ENCODE measurements around the gene EEF2K. TPM values are rescaled to one million over a fixed set of nuclear protein-coding genes. Genes with fewer than 3 reads are reported as not detected.

EEF2K gene
- total and polyA plus RNA-seq, 2 of the 13 experiments (the other 11 are each of a cell fraction or from before 2014, with no cell fraction given): 22.0 to 23.8 TPM

- TF ChIP-seq, protein P1, sequence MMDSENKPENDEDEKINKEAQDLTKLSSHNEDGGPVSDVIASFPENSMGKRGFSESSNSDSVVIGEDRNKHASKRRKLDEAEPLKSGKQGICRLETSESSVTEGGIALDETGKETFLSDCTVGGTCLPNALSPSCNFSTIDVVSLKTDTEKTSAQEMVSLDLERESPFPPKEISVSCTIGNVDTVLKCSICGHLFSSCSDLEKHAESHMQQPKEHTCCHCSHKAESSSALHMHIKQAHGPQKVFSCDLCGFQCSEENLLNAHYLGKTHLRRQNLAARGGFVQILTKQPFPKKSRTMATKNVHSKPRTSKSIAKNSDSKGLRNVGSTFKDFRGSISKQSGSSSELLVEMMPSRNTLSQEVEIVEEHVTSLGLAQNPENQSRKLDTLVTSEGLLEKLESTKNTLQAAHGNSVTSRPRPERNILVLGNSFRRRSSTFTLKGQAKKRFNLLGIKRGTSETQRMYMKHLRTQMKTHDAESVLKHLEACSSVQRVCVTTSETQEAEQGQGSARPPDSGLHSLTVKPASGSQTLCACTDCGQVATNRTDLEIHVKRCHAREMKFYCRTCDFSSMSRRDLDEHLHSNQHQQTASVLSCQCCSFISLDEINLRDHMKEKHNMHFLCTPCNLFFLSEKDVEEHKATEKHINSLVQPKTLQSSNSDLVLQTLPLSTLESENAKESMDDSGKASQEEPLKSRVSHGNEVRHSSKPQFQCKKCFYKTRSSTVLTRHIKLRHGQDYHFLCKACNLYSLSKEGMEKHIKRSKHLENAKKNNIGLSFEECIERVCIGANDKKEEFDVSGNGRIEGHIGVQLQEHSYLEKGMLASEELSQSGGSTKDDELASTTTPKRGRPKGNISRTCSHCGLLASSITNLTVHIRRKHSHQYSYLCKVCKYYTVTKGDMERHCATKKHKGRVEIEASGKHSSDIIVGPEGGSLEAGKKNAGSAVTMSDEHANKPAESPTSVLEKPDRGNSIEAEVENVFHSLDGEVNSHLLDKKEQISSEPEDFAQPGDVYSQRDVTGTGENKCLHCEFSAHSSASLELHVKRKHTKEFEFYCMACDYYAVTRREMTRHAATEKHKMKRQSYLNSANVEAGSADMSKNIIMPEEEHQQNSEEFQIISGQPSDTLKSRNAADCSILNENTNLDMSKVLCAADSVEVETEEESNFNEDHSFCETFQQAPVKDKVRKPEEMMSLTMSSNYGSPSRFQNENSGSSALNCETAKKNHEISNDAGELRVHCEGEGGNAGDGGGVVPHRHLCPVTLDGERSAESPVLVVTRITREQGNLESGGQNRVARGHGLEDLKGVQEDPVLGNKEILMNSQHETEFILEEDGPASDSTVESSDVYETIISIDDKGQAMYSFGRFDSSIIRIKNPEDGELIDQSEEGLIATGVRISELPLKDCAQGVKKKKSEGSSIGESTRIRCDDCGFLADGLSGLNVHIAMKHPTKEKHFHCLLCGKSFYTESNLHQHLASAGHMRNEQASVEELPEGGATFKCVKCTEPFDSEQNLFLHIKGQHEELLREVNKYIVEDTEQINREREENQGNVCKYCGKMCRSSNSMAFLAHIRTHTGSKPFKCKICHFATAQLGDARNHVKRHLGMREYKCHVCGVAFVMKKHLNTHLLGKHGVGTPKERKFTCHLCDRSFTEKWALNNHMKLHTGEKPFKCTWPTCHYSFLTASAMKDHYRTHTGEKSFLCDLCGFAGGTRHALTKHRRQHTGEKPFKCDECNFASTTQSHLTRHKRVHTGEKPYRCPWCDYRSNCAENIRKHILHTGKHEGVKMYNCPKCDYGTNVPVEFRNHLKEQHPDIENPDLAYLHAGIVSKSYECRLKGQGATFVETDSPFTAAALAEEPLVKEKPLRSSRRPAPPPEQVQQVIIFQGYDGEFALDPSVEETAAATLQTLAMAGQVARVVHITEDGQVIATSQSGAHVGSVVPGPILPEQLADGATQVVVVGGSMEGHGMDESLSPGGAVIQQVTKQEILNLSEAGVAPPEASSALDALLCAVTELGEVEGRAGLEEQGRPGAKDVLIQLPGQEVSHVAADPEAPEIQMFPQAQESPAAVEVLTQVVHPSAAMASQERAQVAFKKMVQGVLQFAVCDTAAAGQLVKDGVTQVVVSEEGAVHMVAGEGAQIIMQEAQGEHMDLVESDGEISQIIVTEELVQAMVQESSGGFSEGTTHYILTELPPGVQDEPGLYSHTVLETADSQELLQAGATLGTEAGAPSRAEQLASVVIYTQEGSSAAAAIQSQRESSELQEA (CRISPR knock-in tag; IDR thresholded peaks at IDR 0.05; ENCODE audit: not compliant biosample characterization): peak; percentile 83
- TF ChIP-seq THAP9 (CRISPR knock-in tag; IDR thresholded peaks at IDR 0.05; ENCODE audit: borderline replicate concordance): no peak
- peak; percentile 62 for TF ChIP-seq RCOR2 (CRISPR knock-in tag; IDR thresholded peaks at IDR 0.05)
- no peak for TF ChIP-seq ZNF7 (CRISPR knock-in tag; IDR thresholded peaks at IDR 0.05)
- no peak for TF ChIP-seq ZNF496 (CRISPR knock-in tag; IDR thresholded peaks at IDR 0.05; ENCODE audit: insufficient replicate concordance)
- TF ChIP-seq DRAP1 (CRISPR knock-in tag; IDR thresholded peaks at IDR 0.05): peak; percentile 91
- peak; percentile 56; the same call in 1 of the 2 replicates for TF ChIP-seq HNF1A (IDR thresholded peaks at IDR 0.05; ENCODE audit: low read depth)
- TF ChIP-seq HNF1A (CRISPR knock-in tag; IDR thresholded peaks at IDR 0.05; ENCODE audit: borderline replicate concordance): no peak
- TF ChIP-seq ZNF878 (CRISPR knock-in tag; IDR thresholded peaks at IDR 0.05): peak; percentile 99
- no peak for TF ChIP-seq JUNB (CRISPR knock-in tag; IDR thresholded peaks at IDR 0.05; ENCODE audit: borderline replicate concordance)
- TF ChIP-seq IRX3 (CRISPR knock-in tag; IDR thresholded peaks at IDR 0.05; ENCODE audit: borderline replicate concordance, low read depth): peak; percentile 84
- peak; percentile 75; the same call in 1 of the 2 replicates for TF ChIP-seq GATA4 (IDR thresholded peaks at IDR 0.05; ENCODE audit: borderline replicate concordance, low read depth)
Observed at GRCh38 chr16:22192261-22193062, 13.6 kb upstream of the EEF2K start (continued).

All from HepG2 (cell line).